IPS-18a (cell line): ENCODE data around the gene ERMAP.

Source experiments
- H3K27ac ChIP-seq: one replicate; pipeline ENCODE4 v1.5.1; 2013; ENCODE audit warnings: low read length
- H3K27me3 ChIP-seq: one replicate; pipeline ENCODE4 v1.6.1; 2013; ENCODE audit warnings: mild to moderate bottlenecking, low read length; ENCODE audit not compliant: control insufficient read depth, insufficient read depth
- H3K36me3 ChIP-seq: one replicate; pipeline ENCODE4 v1.6.1; 2013; ENCODE audit warnings: low read depth, low read length; ENCODE audit not compliant: control insufficient read depth
- H3K4me1 ChIP-seq: one replicate; pipeline ENCODE4 v1.6.1; 2013; ENCODE audit warnings: low read depth, low read length; ENCODE audit not compliant: control insufficient read depth
- H3K4me3 ChIP-seq: one replicate; pipeline ENCODE4 v1.5.1; 2013; ENCODE audit warnings: low read length
- H3K9ac ChIP-seq: one replicate; pipeline ENCODE4 v1.6.1; 2013; ENCODE audit warnings: mild to moderate bottlenecking, low read length, moderate library complexity
- H3K9me3 ChIP-seq: one replicate; pipeline ENCODE4 v1.6.1; 2013; ENCODE audit warnings: low read depth, low read length; ENCODE audit not compliant: control insufficient read depth

Gene ERMAP

GRCh38 chr1:42784547-42784945 is 32.4 kb upstream of the ERMAP start:
- Histone ChIP-seq H3K4me1 (no peaks in the 10 kb centered on the region), H3K27ac (no peak overlapping the region), H3K9ac (no peak overlapping the region), H3K4me3 (no peak overlapping the region), H3K9me3 (no peaks in the 10 kb centered on the region), H3K36me3 (peaks cover 17% of the 10 kb centered on the region), H3K27me3 (no peaks in the 10 kb centered on the region)

GRCh38 chr1:42784946-42785693 is 31.8 kb upstream of the ERMAP start, which contains the start of gene TMEM269:
TMEM269 (plus strand) TSS chr1:42784991; CDS start chr1:42789894, 4,903 bp downstream.
- Histone ChIP-seq H3K27me3 (no peaks in the 10 kb centered on the region), H3K27ac (no peak within 1 kb of the TSS), H3K9me3 (no peaks in the 10 kb centered on the region), H3K4me1 (no peaks in the 10 kb centered on the region), H3K36me3 (peaks cover 12% of the 10 kb centered on the region), H3K9ac (no peak within 1 kb of the TSS), H3K4me3 (no peak within 1 kb of the TSS)

GRCh38 chr1:42786097-42786496 is 30.8 kb upstream of the ERMAP start:
- H3K36me3 ChIP-seq: peaks cover 7% of the 10 kb centered on the region
- no peak overlapping the region for H3K9ac ChIP-seq
- no peak overlapping the region for H3K27ac ChIP-seq
- H3K4me3 ChIP-seq: no peak overlapping the region
- no peaks in the 10 kb centered on the region for H3K4me1 ChIP-seq
- H3K9me3 ChIP-seq: no peaks in the 10 kb centered on the region
- H3K27me3 ChIP-seq: no peaks in the 10 kb centered on the region

GRCh38 chr1:42788021-42788420 is 28.9 kb upstream of the ERMAP start:
- no peak overlapping the region for H3K9ac ChIP-seq
- H3K27ac ChIP-seq: no peak overlapping the region
- H3K4me1 ChIP-seq: no peaks in the 10 kb centered on the region
- no peaks in the 10 kb centered on the region for H3K9me3 ChIP-seq
- H3K36me3 ChIP-seq: peaks cover under 1% of the 10 kb centered on the region
- no peaks in the 10 kb centered on the region for H3K27me3 ChIP-seq
- no peak overlapping the region for H3K4me3 ChIP-seq

- Histone ChIP-seq H3K4me1 (no peaks in the 10 kb centered on the region), H3K4me3 (no peak overlapping the region), H3K9me3 (no peaks in the 10 kb centered on the region), H3K9ac (no peak overlapping the region), H3K27me3 (no peaks in the 10 kb centered on the region), H3K27ac (no peak overlapping the region), H3K36me3 (no peaks in the 10 kb centered on the region)
Observed at GRCh38 chr1:42793824-42794223, 23.1 kb upstream of the ERMAP start.

GRCh38 chr1:42797414-42797813 is 19.5 kb upstream of the ERMAP start:
- Histone ChIP-seq H3K36me3 (no peaks in the 10 kb centered on the region), H3K4me1 (no peaks in the 10 kb centered on the region), H3K27ac (no peak overlapping the region), H3K9ac (no peak overlapping the region), H3K27me3 (no peaks in the 10 kb centered on the region), H3K4me3 (no peak overlapping the region), H3K9me3 (no peaks in the 10 kb centered on the region)

GRCh38 chr1:42797979-42798378 is 18.9 kb upstream of the ERMAP start:
- Histone ChIP-seq H3K27me3 (no peaks in the 10 kb centered on the region), H3K4me1 (no peaks in the 10 kb centered on the region), H3K36me3 (no peaks in the 10 kb centered on the region), H3K4me3 (no peak overlapping the region), H3K27ac (no peak overlapping the region), H3K9me3 (no peaks in the 10 kb centered on the region), H3K9ac (no peak overlapping the region)

- H3K36me3 ChIP-seq: no peaks in the 10 kb centered on the region
- H3K27me3 ChIP-seq: no peaks in the 10 kb centered on the region
- H3K9ac ChIP-seq: no peak overlapping the region
- H3K27ac ChIP-seq: no peak overlapping the region
- no peaks in the 10 kb centered on the region for H3K4me1 ChIP-seq
- H3K4me3 ChIP-seq: no peak overlapping the region
- no peaks in the 10 kb centered on the region for H3K9me3 ChIP-seq
Observed at GRCh38 chr1:42801832-42802473, 15.0 kb upstream of the ERMAP start.

- H3K4me1 ChIP-seq: no peaks in the 10 kb centered on the region
- H3K27ac ChIP-seq: no peak overlapping the region
- H3K9me3 ChIP-seq: no peaks in the 10 kb centered on the region
- no peak overlapping the region for H3K9ac ChIP-seq
- peaks cover 3% of the 10 kb centered on the region for H3K36me3 ChIP-seq
- H3K27me3 ChIP-seq: no peaks in the 10 kb centered on the region
- H3K4me3 ChIP-seq: no peak overlapping the region
Observed at GRCh38 chr1:42806171-42806570, 10.8 kb upstream of the ERMAP start.

GRCh38 chr1:42806593-42806992 is 10.3 kb upstream of the ERMAP start:
- Histone ChIP-seq H3K4me1 (no peaks in the 10 kb centered on the region), H3K27me3 (no peaks in the 10 kb centered on the region), H3K9me3 (no peaks in the 10 kb centered on the region), H3K27ac (no peak overlapping the region), H3K4me3 (no peak overlapping the region), H3K36me3 (peaks cover 3% of the 10 kb centered on the region), H3K9ac (no peak overlapping the region)

- Histone ChIP-seq H3K9me3 (no peaks in the 10 kb centered on the region), H3K4me3 (no peak overlapping the region), H3K27ac (no peak overlapping the region), H3K4me1 (no peaks in the 10 kb centered on the region), H3K9ac (no peak overlapping the region), H3K36me3 (peaks cover 3% of the 10 kb centered on the region), H3K27me3 (no peaks in the 10 kb centered on the region)
Observed at GRCh38 chr1:42807056-42807668, 9.8 kb upstream of the ERMAP start.
